Inferior parietal cortex (tissue), 1 donor: ENCODE data around the gene ZXDC.

Experiments
- DNase-seq: peaks from one replicate; pipeline ENCODE4 v3.0.0-alpha.2; 2016; ENCODE audit errors: extremely low spot score

Gene ZXDC

GRCh38 chr3:126510308-126510910 lies 34.7 kb upstream of the ZXDC start:
- DNase-seq, result no peak

GRCh38 chr3:126509597-126510307 lies 34.1 kb upstream of the ZXDC start:
- DNase-seq, result no peak

GRCh38 chr3:126508564-126508964 lies 32.9 kb upstream of the ZXDC start:
- no peak for DNase-seq

- no peak for DNase-seq
These were observed 32.2 kb upstream of the ZXDC start for GRCh38 chr3:126507886-126508285.

GRCh38 chr3:126503701-126504100 lies 28.0 kb upstream of the ZXDC start:
- no peak for DNase-seq

- no peak for DNase-seq
These were observed 27.0 kb upstream of the ZXDC start for GRCh38 chr3:126502656-126503055.

- DNase-seq, result no peak
These were observed 26.0 kb upstream of the ZXDC start for GRCh38 chr3:126501736-126502135.

GRCh38 chr3:126501054-126501453 lies 25.4 kb upstream of the ZXDC start:
- DNase-seq, result no peak

GRCh38 chr3:126500016-126500415 lies 24.3 kb upstream of the ZXDC start:
- DNase-seq, result no peak

GRCh38 chr3:126499401-126499800 lies 23.7 kb upstream of the ZXDC start:
- no peak for DNase-seq

- DNase-seq, result no peak
These were observed 23.2 kb upstream of the ZXDC start for GRCh38 chr3:126498929-126499328.

- no peak for DNase-seq
These were observed 22.8 kb upstream of the ZXDC start for GRCh38 chr3:126498461-126498860.

GRCh38 chr3:126497956-126498355 lies 22.3 kb upstream of the ZXDC start:
- no peak for DNase-seq

GRCh38 chr3:126496894-126497850 lies 21.5 kb upstream of the ZXDC start:
- DNase-seq, result no peak

- DNase-seq, result no peak
These were observed 20.1 kb upstream of the ZXDC start for GRCh38 chr3:126495786-126496185.

- DNase-seq, result no peak
These were observed 19.2 kb upstream of the ZXDC start for GRCh38 chr3:126494970-126495230.

- no peak for DNase-seq
These were observed 18.7 kb upstream of the ZXDC start for GRCh38 chr3:126494204-126494969.

GRCh38 chr3:126493739-126494138 lies 18.0 kb upstream of the ZXDC start:
- DNase-seq, result peak; percentile 20

GRCh38 chr3:126493051-126493450 lies 17.4 kb upstream of the ZXDC start:
- no peak for DNase-seq

GRCh38 chr3:126491221-126492013 lies 15.7 kb upstream of the ZXDC start:
- no peak for DNase-seq

- DNase-seq, result no peak
These were observed 14.9 kb upstream of the ZXDC start for GRCh38 chr3:126490619-126491018.
